ENCODE results near the gene PSMD14.

- TF ChIP-seq, protein P1, sequence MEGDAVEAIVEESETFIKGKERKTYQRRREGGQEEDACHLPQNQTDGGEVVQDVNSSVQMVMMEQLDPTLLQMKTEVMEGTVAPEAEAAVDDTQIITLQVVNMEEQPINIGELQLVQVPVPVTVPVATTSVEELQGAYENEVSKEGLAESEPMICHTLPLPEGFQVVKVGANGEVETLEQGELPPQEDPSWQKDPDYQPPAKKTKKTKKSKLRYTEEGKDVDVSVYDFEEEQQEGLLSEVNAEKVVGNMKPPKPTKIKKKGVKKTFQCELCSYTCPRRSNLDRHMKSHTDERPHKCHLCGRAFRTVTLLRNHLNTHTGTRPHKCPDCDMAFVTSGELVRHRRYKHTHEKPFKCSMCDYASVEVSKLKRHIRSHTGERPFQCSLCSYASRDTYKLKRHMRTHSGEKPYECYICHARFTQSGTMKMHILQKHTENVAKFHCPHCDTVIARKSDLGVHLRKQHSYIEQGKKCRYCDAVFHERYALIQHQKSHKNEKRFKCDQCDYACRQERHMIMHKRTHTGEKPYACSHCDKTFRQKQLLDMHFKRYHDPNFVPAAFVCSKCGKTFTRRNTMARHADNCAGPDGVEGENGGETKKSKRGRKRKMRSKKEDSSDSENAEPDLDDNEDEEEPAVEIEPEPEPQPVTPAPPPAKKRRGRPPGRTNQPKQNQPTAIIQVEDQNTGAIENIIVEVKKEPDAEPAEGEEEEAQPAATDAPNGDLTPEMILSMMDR (IDR thresholded peaks at IDR 0.05): no peak
- no peak for TF ChIP-seq EP300 (IDR thresholded peaks at IDR 0.05)
- no peak for TF ChIP-seq POLR2A (IDR thresholded peaks at IDR 0.05)
- no peak for TF ChIP-seq POLR2AphosphoS5 (IDR thresholded peaks at IDR 0.05)
Measured at GRCh38 chr2:161386228-161386824, 78.1 kb downstream of the PSMD14 start.
